AG08395 (cell line): ENCODE results near the gene BAIAP3.

Source experiments
- DNase-seq: peaks from one replicate; pipeline ENCODE4 v3.0.0; 2012; ENCODE audit warnings: mixed read lengths, low spot score

Gene BAIAP3

DNA sequence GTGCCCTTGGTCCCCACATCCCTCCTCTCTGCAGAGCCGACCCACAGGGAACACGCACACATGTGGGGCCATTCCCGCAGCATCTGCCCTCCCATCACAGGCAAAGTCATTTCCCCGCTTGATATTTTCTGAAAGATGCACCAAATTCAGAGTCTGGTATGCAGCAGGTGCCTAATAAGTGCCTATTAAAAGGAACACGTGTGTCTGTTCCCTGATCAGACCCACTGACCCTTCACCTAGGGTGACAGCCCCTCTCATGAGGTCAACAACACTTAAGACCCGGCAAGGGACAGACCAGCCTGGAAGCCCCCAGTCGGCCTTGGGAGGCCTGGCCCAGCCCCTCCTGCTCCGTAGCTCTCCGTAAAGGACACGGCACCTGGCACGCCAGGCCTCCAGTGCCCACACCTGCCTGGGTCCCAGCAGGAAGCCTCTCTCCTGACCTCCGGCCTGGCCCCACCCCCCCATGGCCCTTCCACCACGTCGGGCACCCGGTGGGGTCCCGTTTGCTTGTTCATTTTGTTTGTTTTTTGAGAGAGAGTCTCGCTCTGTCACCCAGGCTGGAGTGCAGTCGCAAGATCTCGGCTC lies 61.0 kb downstream of the BAIAP3 start:
- no peak for DNase-seq

- DNase-seq = no peak
Observed at GRCh38 chr16:1395444-1396031, 62.1 kb downstream of the BAIAP3 start.

GRCh38 chr16:1397779-1398178 lies 64.3 kb downstream of the BAIAP3 start:
- no peak for DNase-seq

- no peak for DNase-seq
Observed at GRCh38 chr16:1398351-1398750, 64.9 kb downstream of the BAIAP3 start.
